ENCODE measurements around the gene PDE4D.

GRCh38 chr5:59536875-59537274 lies 356.7 kb downstream of the PDE4D start:
- TF ChIP-seq POLR2AphosphoS5 (IDR thresholded peaks at IDR 0.05; ENCODE audit: low read depth, low read length): no peak
- TF ChIP-seq POLR2A (IDR thresholded peaks at IDR 0.05; ENCODE audit: low read depth, low read length): no peak
